A673 (cell line): Measurements from ENCODE around the gene NOS1AP. TPM values are rescaled to one million over a fixed set of nuclear protein-coding genes. Genes with fewer than 3 reads are reported as not detected.

ENCODE experiments used
- BruUV-seq: library from RNA; stranded (reverse); fragments of 400-500 nt; replicated peaks from 2 replicates; lab custom pipeline; 2021; lab: Mats Ljungman, UMichigan
- CTCF ChIA-PET: fragments of 300-600 bp; sonication (Branson Sonifier 250); formaldehyde crosslinking; loops from one replicate; lab custom pipeline; 2022; ENCODE audit warnings: antibody characterized with exemption; lab: Charles Lee
- POLR2A ChIA-PET: fragments of 300-600 bp; sonication (Branson Sonifier 250); formaldehyde crosslinking; loops from one replicate; lab custom pipeline; 2022; ENCODE audit warnings: antibody characterized with exemption; ENCODE audit not compliant: low non-redundant PET; lab: Charles Lee
- DNase-seq: peaks from one replicate; pipeline ENCODE4 v3.0.0-alpha.2; 2015; ENCODE audit warnings: low spot score
- H3K27ac ChIP-seq: fragments of 200-600 bp; sonication (generic); 2 replicates; pipeline ENCODE4 v1.5.1; 2016; ENCODE audit warnings: mixed run types, low read depth, mild to moderate bottlenecking, mixed read lengths, antibody characterized with exemption, low read length; ENCODE audit not compliant: poor library complexity, severe bottlenecking
- H3K27me3 ChIP-seq: fragments of 200-600 bp; sonication (generic); replicated peaks from 2 replicates; pipeline ENCODE4 v1.6.1; 2017; ENCODE audit warnings: mixed run types, low read depth, mild to moderate bottlenecking, mixed read lengths, antibody characterized with exemption, low read length; ENCODE audit not compliant: insufficient read depth, poor library complexity
- H3K36me3 ChIP-seq: fragments of 200-600 bp; sonication (generic); 2 replicates; pipeline ENCODE4 v1.6.1; 2016; ENCODE audit warnings: mixed run types, mild to moderate bottlenecking, mixed read lengths, antibody characterized with exemption, low read length; ENCODE audit not compliant: insufficient read depth, poor library complexity, severe bottlenecking
- H3K4me1 ChIP-seq: fragments of 200-600 bp; sonication (generic); 2 replicates; pipeline ENCODE4 v1.6.1; 2017; ENCODE audit warnings: mixed run types, mild to moderate bottlenecking, mixed read lengths, antibody characterized with exemption, low read length; ENCODE audit not compliant: insufficient read depth, poor library complexity, severe bottlenecking
- H3K4me3 ChIP-seq: fragments of 200-600 bp; sonication (generic); 2 replicates; pipeline ENCODE4 v1.5.1; 2016; ENCODE audit warnings: low read depth, mixed run types, mild to moderate bottlenecking, mixed read lengths, low read length; ENCODE audit not compliant: poor library complexity, severe bottlenecking
- H3K9me3 ChIP-seq: fragments of 200-600 bp; sonication (generic); 2 replicates; pipeline ENCODE4 v1.6.1; 2016; ENCODE audit warnings: mixed run types, low read depth, mild to moderate bottlenecking, mixed read lengths, antibody characterized with exemption, low read length; ENCODE audit not compliant: poor library complexity, severe bottlenecking
- CTCF ChIP-seq: fragments of 300-800, 200-600 bp; sonication (generic); conservative IDR thresholded peaks from 2 replicates; pipeline ENCODE4 v1.5.1; 2017; ENCODE audit warnings: low read depth, mild to moderate bottlenecking, antibody characterized with exemption, low read length, moderate library complexity, mixed read lengths
- EZH2 ChIP-seq: fragments of 200-600 bp; sonication (generic); IDR thresholded peaks from 2 replicates; pipeline ENCODE4 v1.6.1; 2017; ENCODE audit warnings: borderline replicate concordance, low read depth, mild to moderate bottlenecking, mixed read lengths, antibody characterized with exemption, low read length; ENCODE audit not compliant: poor library complexity, severe bottlenecking
- intact Hi-C: fragments of 100-400 bp; cut with micrococcal nuclease; formaldehyde crosslinking; loops from one replicate; pipeline ENCODE4 v1.10.0; 2022; ENCODE audit not compliant: unreplicated experiment
- total RNA-seq: library from RNA; stranded (reverse); gene quantifications from 2 replicates; pipeline ENCODE4 v1.2.3, GENCODE V29; 2021

NOS1AP gene
- total RNA-seq, 1 experiment from 2014 or later, result 28.0 TPM

GRCh38 chr1:162145280-162145965, 75.9 kb downstream of the NOS1AP start:
- peak; percentile 86 for DNase-seq
- TF ChIP-seq EZH2 (no peak), CTCF (no peak)
- TSS peak; percentile 83 for BruUV-seq
- Histone ChIP-seq H3K9me3 (no peaks in the 10 kb centered on the region), H3K4me1 (peaks cover 68% of the 10 kb centered on the region), H3K27ac (peak overlapping the region; percentile 95), H3K36me3 (no peaks in the 10 kb centered on the region), H3K27me3 (no peaks in the 10 kb centered on the region), H3K4me3 (peak overlapping the region; percentile 17)
- intact Hi-C loops, result loop anchor here (1.0 to 5.0 kb wide), 3 partner anchors 85 to 247 kb away; no protein-coding TSS in a partner anchor
- ChIA-PET CTCF (interaction anchor here (1.0 to 1.1 kb wide), 2 partner anchors 12 to 39 kb away, joined by 3 read pairs; no protein-coding TSS in a partner anchor), POLR2A (interaction anchor here (0.5 to 1.1 kb wide), 7 partner anchors 8 to 169 kb away, joined by 3 to 6 read pairs (median 3); no protein-coding TSS in a partner anchor)

GRCh38 chr1:162145966-162146696, 76.6 kb downstream of the NOS1AP start:
- BruUV-seq, result no TSS peak
- Histone ChIP-seq H3K27ac (peak overlapping the region; percentile 95), H3K4me3 (no peak overlapping the region)

More at GRCh38 chr1:162145966-162146696, 76.6 kb downstream of the NOS1AP start:
- Histone ChIP-seq H3K4me1 (peaks cover 68% of the 10 kb centered on the region), H3K9me3 (no peaks in the 10 kb centered on the region), H3K36me3 (no peaks in the 10 kb centered on the region), H3K27me3 (no peaks in the 10 kb centered on the region)
- ChIA-PET POLR2A (interaction anchor here (0.5 kb wide), 1 partner anchor 75 kb away, joined by 5 read pairs; no protein-coding TSS in a partner anchor), CTCF (no interaction called here)
- TF ChIP-seq CTCF (no peak), EZH2 (no peak)
- intact Hi-C loops, result loop anchor here (1.0 to 5.0 kb wide), 3 partner anchors 84 to 246 kb away; no protein-coding TSS in a partner anchor
- DNase-seq, result peak; percentile 86
